GM19395 (cell line): Measurements from ENCODE around the gene RREB1.

Source experiments
- ATAC-seq: cut with Tn5 transposase; IDR thresholded peaks from one replicate; pipeline ENCODE4 v1.9.1; 2021; ENCODE audit warnings: mild to moderate bottlenecking, moderate library complexity; ENCODE audit not compliant: unreplicated experiment

The RREB1 gene

DNA sequence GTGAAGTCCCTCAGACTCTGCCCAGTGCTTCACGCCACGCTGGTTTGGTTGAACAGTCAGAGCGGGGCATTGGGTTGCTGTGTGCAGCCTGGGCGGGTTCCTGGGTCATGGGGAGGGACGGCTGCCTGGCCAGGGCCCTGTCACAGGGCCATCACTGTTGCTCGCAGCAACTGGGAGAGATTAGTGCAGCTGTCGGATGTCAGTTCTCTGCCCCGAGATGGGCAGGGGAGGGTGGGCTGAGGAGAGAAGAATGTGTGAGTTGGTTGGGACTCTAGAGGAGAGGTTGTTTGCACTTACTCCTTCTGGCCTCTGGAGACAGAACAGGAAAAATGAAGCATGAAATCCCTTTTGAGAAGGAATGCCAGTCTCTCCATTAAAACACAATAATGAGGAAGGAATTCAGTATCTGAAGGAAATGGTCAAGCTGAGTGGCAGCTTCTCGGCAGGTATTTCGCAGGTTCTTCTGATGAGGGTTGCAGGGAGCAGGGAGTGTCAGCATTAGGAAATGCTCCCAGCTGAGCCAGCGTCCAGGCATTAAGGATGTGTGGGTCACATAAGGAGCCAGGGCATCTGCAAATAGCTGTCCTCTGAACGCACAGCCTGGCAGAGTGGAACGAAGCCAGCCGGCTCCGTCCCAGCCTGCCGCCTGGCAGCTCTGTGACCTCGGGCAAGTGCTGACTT lies 109.3 kb downstream of the RREB1 start:
- no peak for ATAC-seq

DNA sequence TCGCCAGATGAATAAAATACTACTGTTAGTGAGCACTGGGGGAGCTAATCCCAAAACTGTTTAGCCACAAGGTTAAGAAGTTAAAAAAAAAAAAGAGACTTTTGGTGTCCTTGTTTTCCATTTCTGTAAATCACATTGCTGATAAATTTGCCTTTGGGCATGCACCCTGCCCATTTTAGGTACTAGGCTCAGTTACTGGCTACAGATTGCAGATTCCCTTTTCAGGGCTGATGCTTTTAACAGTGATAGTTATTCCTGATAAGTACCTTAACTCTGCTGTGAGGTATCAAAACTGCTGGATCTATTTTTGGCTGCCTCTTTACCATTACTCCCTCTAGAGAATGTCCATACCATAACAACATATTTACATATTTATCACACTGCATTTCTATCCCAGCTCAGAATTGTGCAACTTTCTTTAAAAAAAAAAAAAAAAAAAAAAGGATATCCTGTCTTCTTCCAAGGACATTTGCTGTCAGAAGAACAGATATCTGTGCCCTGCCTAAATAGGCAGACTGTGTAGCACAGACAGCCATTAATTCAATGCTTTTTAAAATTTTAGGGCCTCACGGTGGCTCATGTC lies 110.7 kb downstream of the RREB1 start:
- ATAC-seq: no peak

DNA sequence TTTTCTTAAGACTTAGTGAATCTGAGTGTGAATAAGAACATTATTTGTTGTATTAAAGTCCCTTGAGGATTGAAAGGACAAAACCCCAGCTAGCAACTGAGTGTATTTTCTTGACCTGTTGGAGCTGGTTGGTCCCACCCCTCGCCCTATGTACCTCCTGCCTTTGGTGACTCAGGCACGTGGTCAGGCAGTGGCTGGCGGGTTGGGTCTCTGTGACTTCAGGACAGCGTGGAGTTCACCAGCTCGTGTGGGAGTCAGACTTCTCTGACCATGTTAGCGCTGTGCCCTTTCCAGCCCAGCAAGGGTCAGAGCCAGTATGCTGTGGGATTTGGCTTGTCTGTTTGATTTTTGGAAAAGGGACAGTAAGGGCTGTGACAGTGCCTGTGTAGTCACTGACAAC lies 111.5 kb downstream of the RREB1 start:
- ATAC-seq: no peak

DNA sequence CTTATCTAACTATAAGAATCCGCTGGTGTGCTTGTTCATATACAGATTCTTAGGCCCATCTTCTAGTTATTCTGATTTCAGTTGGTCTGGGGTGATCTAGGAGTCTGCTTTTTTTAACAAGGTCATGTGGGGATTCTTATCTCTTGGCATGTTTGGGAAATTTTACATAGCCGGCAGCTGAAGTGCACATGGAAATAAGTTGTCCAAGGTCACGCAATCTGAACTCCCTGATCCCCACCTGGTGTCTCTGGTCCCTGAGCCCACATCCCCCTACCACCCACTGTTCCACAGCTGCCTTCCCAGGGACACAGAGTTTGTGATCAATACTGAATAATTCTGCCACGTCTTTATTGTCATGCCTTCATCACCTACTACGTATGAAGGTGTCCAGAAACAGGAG lies 114.4 kb downstream of the RREB1 start:
- ATAC-seq: no peak

DNA sequence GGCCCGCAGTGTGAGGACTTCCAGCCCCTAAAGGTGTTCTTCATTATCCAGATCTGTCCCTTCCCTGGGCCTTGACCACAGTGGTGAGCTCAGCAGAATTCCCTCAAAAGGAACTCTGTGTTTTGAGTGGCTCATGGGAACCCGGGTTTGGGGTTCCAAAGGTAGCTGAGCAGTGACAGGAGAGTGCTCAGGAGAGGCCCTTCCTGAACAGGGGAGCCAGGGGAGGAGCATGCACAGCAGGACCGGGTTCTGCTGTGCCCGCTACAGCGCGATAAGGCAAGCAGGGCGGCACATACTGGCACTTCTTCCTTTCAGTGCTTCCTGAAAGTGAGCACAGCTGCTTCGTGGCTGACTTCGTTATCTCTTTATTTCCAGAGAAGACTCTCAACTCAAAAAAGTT lies 117.0 kb downstream of the RREB1 start:
- ATAC-seq: no peak

DNA sequence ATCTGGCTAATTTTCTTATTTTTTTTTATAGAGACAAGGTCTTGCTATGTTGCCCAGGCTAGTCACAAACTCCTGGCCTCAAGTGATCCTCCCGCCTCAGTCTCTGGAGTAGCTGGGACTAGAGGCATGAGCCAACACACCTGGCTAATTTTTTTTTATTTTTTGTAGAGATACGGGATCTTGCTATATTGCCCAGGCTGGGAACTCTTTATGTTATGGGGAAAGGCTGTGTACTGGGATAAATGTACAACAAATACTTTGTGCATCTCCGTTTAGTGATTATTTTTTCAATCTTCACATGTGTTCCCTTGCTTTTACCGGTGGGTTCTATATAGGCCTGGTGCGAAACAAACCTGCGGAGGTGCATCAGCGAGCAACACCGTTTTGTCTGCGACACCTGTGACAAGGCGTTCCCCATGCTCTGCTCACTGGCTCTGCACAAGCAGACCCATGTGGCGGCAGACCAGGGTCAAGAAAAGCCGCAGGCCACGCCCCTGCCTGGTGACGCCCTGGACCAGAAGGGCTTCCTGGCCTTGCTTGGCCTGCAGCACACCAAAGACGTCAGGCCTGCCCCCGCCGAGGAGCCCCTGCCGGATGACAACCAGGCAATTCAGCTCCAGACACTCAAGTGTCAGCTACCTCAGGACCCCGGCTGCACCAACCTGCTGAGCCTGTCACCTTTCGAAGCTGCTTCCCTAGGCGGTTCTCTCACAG lies 121.1 kb downstream of the RREB1 start:
- ATAC-seq: no peak

DNA sequence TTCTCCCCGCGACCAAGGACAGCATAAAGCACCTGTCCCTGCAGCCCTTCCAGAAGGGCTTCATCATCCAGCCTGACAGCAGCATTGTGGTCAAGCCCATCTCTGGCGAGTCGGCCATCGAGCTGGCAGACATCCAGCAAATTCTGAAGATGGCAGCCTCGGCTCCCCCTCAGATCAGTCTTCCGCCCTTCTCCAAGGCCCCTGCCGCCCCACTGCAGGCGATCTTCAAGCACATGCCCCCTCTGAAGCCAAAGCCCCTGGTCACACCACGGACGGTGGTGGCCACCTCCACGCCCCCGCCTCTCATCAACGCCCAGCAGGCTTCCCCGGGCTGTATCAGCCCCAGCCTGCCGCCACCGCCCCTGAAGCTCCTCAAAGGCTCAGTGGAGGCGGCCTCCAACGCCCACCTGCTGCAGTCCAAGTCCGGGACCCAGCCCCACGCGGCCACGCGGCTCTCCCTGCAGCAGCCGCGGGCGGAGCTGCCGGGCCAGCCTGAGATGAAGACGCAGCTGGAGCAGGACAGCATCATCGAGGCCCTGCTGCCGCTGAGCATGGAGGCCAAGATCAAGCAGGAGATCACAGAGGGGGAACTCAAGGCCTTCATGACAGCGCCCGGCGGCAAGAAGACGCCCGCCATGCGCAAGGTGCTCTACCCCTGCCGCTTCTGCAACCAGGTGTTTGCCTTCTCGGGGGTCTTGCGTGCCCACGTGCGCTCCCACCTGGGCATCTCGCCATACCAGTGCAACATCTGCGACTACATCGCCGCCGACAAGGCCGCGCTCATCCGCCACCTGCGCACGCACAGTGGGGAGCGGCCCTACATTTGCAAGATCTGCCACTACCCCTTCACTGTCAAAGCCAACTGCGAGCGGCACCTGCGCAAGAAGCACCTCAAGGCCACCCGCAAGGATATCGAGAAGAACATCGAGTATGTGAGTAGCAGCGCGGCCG lies 121.9 kb downstream of the RREB1 start:
- ATAC-seq: no peak

DNA sequence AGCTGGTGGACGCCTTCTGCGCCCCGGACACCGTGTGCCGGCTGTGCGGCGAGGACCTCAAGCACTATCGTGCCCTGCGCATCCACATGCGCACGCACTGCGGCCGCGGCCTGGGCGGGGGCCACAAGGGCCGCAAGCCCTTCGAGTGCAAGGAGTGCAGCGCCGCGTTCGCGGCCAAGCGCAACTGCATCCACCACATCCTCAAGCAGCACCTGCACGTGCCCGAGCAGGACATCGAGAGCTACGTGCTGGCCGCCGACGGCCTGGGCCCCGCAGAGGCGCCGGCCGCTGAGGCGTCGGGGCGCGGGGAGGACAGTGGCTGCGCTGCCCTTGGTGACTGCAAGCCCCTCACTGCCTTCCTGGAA lies 122.5 kb downstream of the RREB1 start:
- no peak for ATAC-seq

DNA sequence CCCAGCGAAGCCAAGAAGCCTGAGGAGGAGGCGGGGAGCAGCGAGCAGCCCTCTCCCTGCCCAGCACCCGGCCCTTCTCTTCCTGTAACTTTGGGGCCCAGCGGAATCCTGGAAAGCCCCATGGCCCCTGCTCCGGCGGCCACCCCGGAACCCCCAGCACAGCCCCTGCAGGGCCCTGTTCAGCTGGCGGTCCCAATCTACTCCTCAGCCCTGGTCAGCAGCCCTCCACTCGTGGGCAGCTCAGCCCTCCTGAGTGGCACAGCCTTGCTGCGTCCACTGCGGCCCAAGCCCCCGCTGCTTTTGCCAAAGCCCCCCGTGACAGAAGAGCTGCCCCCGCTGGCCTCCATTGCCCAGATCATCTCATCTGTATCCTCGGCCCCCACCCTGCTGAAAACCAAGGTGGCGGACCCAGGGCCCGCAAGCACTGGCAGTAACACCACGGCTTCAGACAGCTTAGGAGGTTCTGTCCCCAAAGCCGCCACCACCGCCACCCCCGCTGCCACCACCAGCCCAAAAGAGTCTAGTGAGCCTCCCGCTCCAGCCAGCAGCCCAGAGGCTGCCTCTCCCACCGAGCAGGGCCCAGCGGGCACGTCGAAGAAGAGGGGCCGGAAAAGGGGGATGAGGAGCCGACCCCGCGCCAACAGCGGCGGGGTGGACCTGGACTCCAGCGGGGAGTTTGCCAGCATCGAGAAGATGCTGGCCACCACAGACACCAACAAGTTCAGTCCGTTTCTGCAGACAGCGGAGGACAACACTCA lies 123.4 kb downstream of the RREB1 start:
- no peak for ATAC-seq

DNA sequence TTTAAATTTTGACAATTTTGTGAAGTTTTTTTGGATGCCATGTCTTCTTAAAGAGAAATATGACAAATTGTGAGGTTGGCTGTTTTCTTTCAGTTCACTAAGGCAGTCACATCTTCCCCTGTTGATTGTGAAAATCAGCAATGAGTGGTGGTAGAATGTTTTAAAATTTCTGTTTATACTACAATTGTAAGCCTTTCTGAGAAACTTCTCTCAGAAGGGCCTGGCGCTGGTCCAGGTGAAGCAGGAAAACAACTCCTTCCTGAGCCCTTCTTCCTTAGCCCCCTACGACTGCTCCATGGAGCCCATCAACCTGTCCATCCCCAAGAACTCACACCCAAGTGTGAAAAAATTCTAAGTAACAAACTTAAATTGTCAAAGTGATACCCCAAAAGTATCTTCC lies 124.6 kb downstream of the RREB1 start:
- ATAC-seq: no peak

DNA sequence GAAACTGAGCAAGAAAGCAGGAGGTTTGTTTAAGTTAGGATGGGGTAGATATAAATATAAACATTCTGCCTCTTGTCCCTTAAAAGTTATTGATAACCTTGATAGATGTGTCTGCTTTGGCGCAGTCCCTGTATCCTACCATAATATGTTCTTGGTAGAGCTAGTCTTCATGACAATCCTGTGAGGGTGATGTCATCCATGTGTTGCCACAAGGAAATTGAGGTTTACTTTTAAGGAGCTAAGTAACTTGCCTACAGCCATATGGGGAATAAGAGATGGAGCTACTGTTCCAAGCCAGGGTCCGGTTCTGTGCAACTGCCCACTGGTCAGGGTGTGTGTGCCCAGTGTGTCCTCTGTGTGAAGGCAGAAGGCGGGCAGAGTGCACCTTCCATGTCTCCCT lies 126.8 kb downstream of the RREB1 start:
- ATAC-seq: no peak

DNA sequence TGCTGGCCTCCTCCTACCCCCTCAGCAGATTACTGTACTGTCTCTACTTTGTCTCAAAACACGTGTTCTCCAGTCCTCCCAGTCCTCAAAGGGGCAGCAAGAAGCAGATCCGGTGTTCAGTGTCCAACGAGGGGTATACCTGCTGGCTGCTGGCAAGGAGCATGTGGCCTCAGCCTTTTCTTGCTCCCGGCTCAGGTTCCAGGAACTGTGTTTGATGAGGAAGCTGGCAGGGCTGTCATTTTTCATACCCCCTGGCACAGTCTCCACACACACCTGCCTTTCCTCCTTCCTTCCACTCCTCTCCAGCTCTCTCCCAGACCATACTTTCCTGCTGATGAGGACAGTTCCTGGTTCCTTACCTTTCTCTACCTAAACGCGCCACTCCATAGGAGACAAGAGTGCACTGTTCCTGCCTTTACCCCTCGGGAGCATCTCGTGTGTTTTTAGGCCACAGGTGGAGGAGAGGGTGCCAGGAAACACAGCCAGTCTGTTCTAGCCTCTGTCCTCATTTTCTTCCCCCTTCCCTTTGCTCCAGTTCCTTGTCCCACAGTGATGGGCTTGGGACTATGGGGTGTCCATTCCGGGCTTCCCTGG lies 128.0 kb downstream of the RREB1 start:
- no peak for ATAC-seq

DNA sequence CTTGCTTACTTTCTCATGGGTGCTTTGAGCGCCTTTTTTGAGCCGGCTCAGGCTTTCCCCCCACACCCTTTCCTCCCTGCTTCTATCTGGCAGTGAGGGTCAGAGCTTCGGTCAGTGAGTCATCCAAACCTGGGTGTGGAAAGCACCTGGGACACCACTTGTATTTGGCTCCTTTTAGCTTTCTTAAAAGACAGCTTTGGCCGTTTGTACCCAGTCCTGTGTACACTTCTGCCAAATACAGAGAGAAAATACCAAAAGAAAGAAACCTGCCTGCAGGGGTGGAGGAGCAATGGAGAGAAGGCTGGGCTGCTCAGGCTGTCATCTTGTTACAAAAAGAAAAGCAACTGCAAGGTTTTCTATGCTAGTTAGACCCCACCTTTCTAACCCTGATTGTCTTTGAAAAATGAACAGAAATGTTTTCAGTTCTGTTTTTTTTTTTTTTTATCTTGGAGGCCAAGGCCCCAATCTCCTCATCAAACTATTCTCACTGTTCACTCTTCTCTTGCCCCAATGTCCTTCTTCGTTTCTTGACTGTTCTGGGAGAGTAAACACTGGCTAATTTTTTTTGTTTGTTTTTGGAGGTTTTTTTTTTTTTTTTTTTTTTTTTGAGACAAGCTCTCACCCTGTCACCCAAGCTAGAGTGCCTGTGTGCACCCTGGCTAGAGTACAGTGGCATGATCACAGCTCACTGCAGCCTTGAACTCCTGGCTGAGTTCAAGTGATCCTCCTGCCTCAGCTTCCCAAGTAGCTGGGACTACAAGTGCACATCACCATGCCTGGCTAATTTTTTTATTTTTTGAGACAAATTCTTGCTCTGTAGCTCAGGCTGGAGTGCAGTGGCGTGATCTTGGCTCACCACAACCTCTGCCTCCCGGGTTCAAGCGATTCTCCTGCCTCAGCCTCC lies 128.8 kb downstream of the RREB1 start:
- peak; percentile 61 for ATAC-seq

DNA sequence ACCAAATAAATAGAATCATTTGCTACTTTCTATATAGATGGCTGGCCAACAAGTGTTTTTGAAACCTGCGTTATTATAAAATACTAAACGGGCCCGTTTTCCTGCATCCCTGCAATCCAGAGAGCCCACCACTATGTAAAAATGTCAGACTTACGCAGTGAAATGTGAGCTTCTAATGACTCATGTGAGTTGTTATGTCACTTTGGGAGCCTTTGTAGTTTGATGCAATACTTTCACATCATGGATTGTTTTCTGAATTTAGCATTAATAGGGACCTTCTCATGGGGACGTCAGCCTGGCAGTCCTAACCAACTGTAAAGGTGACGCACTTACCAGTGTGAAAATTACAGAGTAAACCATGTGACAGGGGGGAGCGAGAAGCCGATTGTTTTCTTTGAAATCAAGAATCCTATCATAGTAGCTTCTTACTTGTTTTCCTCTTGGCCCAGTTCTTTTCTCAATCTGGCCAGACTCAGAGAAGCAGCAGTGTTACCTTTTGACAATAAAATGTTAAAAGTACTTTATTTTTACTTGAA lies 130.0 kb downstream of the RREB1 start:
- no peak for ATAC-seq

DNA sequence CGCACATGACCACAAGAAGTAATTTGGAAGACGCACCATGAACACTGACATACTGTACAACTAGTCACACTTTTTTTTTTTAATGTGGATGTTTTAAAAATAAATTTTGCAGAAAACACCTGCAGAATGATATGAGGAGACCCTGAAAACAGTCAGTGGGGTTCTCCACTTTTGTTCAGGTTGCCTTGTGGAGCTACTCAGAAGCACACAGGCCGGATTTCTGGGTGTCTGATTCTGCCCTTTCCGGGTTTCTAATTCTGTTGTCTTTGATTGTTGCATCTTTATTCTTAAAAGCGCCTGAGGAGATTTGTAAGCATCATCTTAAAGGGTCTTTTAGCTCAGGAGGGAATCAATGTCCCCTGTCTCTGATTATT lies 130.8 kb downstream of the RREB1 start:
- ATAC-seq: no peak

DNA sequence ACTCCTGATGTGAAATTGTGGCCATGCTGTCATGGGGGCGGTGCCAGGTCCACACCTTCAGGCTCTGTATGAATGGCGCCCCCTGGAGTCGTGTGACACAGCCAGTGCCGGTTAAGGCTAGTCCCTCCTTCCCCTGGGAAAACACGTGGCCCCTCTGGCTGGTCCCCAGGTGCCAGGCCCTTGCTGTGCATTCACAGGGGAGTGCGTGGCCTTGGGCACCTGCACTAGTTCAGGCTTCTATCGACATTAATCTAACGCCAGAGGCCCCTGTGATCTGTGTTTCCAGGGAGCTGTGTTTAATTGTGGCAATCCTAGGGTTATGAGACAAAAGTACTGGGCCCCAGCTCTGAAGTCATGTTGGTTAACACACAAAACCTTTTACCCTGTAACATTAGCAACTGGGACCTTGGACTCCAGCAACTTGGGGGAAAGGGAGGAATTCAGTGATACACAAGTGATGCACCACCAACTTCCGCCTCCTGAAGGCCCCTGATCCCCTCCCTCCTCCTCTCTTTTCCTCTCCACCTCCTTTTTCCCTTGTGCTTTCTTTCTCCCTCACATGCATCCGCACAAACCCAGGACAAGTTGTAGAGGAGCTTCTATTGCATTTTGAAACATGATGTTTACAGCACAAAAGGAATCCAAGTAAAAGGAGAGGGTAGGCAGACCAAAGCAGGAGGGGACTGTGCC lies 131.3 kb downstream of the RREB1 start:
- ATAC-seq: no peak

DNA sequence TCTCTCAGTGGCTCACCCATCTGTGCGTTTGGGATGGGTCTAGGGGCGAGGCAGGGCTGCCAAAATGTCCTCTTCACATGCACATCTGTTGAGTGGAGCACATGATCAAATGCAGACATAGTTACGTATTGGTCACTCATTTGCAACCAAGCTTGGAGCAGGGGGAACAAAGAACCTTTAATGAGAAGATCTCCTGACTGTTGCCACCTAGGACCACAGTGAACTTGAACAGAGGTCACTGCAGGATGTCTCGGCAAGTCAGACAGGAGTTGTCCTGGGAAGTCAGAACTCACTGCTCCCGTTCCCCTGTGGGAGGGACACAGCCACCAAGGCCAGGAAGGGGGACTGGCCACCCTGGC lies 131.8 kb downstream of the RREB1 start:
- ATAC-seq: no peak

DNA sequence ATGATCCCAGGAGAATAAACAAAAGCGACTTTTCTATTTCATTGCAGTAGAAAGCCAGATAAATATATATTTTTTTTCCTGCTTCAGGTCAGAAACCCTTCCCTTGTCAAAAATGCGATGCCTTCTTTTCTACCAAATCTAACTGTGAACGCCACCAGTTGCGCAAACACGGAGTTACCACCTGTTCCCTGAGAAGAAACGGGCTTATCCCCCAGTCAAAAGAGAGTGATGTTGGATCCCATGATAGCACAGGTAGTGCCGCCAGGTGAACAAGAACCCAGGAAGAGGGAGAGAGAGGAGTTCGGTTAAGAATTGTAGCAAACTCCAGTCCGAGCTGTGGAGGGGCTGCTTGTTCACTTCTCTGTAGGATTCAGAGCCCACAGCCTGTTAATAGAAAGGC lies 132.6 kb downstream of the RREB1 start:
- no peak for ATAC-seq

DNA sequence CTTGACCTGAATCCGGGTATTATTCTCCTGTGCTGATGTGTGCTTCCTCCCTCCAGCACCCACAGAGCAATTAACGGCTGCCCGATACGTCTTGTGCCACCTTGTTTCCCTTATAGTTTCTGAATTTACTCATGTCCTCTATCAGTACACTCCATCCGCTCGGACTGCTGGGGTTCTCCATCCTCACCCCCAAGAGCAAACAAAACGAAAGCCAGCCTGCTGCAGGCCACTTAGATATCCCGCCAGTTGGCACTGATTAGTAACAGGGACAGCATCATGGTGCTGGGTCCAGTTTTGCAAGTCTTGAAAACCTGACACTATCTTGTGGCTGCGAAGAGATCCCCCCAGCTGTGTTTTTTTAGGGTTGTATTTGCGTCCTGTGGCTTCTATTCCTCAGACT lies 133.4 kb downstream of the RREB1 start:
- no peak for ATAC-seq
